ENCODE data around the gene CHRM3. TPM values are rescaled to one million over a fixed set of nuclear protein-coding genes. Genes with fewer than 3 reads are reported as not detected.

The CHRM3 gene
- under 0.01 and 0.09 TPM in 2 replicates for total RNA-seq

GRCh38 chr1:239386453-239387303 is at the start of gene CHRM3:
CHRM3 (plus strand) TSS chr1:239386568; CDS start chr1:239907452, 520,884 bp downstream.

Data from dermis lymphatic vessel endothelial cell (primary cell).